Measurements from ENCODE around the gene CSRP2.

DNA sequence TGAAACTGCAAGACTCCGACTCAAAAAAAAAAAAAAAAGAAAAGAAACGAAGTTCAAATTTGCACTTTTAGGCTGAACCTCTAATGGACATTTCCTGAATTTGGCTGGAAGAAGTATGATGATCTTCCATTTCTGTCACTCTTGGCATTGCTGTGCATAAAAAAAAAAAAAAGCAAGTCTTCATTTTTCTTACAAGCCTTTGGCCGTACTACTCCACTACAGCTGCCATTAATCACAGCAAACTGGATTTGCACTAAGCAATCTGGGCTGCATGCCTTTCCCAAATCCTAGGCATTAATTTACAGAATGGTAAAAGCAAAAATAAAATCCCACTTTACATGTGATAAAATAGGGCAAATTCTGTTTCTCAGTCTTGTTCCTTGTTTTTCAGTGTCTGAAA lies 7.1 kb downstream of the CSRP2 start:
- TF ChIP-seq, protein P1, sequence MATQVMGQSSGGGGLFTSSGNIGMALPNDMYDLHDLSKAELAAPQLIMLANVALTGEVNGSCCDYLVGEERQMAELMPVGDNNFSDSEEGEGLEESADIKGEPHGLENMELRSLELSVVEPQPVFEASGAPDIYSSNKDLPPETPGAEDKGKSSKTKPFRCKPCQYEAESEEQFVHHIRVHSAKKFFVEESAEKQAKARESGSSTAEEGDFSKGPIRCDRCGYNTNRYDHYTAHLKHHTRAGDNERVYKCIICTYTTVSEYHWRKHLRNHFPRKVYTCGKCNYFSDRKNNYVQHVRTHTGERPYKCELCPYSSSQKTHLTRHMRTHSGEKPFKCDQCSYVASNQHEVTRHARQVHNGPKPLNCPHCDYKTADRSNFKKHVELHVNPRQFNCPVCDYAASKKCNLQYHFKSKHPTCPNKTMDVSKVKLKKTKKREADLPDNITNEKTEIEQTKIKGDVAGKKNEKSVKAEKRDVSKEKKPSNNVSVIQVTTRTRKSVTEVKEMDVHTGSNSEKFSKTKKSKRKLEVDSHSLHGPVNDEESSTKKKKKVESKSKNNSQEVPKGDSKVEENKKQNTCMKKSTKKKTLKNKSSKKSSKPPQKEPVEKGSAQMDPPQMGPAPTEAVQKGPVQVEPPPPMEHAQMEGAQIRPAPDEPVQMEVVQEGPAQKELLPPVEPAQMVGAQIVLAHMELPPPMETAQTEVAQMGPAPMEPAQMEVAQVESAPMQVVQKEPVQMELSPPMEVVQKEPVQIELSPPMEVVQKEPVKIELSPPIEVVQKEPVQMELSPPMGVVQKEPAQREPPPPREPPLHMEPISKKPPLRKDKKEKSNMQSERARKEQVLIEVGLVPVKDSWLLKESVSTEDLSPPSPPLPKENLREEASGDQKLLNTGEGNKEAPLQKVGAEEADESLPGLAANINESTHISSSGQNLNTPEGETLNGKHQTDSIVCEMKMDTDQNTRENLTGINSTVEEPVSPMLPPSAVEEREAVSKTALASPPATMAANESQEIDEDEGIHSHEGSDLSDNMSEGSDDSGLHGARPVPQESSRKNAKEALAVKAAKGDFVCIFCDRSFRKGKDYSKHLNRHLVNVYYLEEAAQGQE (IDR thresholded peaks at IDR 0.05): no peak
- TF ChIP-seq, protein P2, sequence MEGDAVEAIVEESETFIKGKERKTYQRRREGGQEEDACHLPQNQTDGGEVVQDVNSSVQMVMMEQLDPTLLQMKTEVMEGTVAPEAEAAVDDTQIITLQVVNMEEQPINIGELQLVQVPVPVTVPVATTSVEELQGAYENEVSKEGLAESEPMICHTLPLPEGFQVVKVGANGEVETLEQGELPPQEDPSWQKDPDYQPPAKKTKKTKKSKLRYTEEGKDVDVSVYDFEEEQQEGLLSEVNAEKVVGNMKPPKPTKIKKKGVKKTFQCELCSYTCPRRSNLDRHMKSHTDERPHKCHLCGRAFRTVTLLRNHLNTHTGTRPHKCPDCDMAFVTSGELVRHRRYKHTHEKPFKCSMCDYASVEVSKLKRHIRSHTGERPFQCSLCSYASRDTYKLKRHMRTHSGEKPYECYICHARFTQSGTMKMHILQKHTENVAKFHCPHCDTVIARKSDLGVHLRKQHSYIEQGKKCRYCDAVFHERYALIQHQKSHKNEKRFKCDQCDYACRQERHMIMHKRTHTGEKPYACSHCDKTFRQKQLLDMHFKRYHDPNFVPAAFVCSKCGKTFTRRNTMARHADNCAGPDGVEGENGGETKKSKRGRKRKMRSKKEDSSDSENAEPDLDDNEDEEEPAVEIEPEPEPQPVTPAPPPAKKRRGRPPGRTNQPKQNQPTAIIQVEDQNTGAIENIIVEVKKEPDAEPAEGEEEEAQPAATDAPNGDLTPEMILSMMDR (IDR thresholded peaks at IDR 0.05; ENCODE audit: low read depth, low read length, missing input control): no peak
- TF ChIP-seq EGR1 (IDR thresholded peaks at IDR 0.05; ENCODE audit: low read depth in 2 of 2): no peak
- no peak for TF ChIP-seq NR2F2 (IDR thresholded peaks at IDR 0.05)
- no peak for TF ChIP-seq RXRA (IDR thresholded peaks at IDR 0.05)
- no peak for TF ChIP-seq GABPA (IDR thresholded peaks at IDR 0.05 in 1 of 2, conservative IDR thresholded peaks at IDR 0.05 in 1 of 2)
- no peak for TF ChIP-seq RAD21 (IDR thresholded peaks at IDR 0.05)
- TF ChIP-seq SP1 (IDR thresholded peaks at IDR 0.05): no peak
- no peak for TF ChIP-seq MAX (IDR thresholded peaks at IDR 0.05)
- TF ChIP-seq YY1 (IDR thresholded peaks at IDR 0.05): no peak
- no peak for TF ChIP-seq HNF4A (conservative IDR thresholded peaks at IDR 0.05)
- TF ChIP-seq, protein P3, sequence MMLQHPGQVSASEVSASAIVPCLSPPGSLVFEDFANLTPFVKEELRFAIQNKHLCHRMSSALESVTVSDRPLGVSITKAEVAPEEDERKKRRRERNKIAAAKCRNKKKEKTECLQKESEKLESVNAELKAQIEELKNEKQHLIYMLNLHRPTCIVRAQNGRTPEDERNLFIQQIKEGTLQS (IDR thresholded peaks at IDR 0.05): no peak
- no peak for TF ChIP-seq TAF1 (conservative IDR thresholded peaks at IDR 0.05)

Measured in liver (tissue), 3 donors.